ENCODE measurements around the gene EFCC1. TPM values are rescaled to one million over a fixed set of nuclear protein-coding genes. Genes with fewer than 3 reads are reported as not detected.

Gene EFCC1
- total RNA-seq, 1 experiment from 2014 or later, result 1.0 TPM

DNA sequence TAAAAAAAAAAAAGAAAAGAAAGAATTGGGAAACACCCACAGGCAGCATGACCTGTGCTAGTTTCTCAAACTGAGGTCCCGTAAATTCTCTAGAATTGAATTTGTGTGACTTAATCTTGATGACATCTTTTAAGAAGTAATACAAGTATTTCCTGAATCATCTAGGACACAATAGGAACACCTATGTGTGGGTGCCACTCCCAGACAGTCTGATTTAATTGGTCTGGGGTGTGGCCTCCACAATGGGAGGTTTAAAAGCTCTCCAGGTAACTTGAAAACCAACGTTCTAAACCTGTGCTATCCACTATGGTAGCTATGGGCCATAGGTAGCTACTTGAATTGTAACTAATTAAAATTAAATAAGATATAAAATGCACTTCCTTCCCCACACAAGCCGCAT is 35.3 kb upstream of the EFCC1 start:
- ChIA-PET POLR2A (interaction anchor here (0.5 kb wide), 1 partner anchor 431 kb away, joined by 3 read pairs; no protein-coding TSS in a partner anchor), RAD21 (ENCODE audit: low non-redundant PET in 1 of 2, low total read pairs in 2 of 2, uncharacterized antibody in 2 of 2, unreplicated experiment in 2 of 2) (no interaction called here), CTCF (no interaction called here)
- ATAC-seq (no peak), DNase-seq (ENCODE audit: low read depth, low spot score) (no peak)
- Histone ChIP-seq H3K27ac (ENCODE audit: low read depth, low read length) (no peak overlapping the region), H3K79me2 (ENCODE audit: insufficient read depth, low read length) (no peaks in the 10 kb centered on the region), H3K27me3 (ENCODE audit: insufficient read depth, low read length) (no peaks in the 10 kb centered on the region), H2AFZ (ENCODE audit: low read depth, low read length, poor library complexity, severe bottlenecking) (no peak overlapping the region), H3K36me3 (ENCODE audit: control insufficient read depth in 1 of 2, insufficient read depth in 2 of 2, low read length in 2 of 2) (no peaks in the 10 kb centered on the region), H3K4me1 (ENCODE audit: control insufficient read depth in 1 of 2, insufficient read depth in 2 of 2, low read length in 2 of 2) (0 out of 4 replicates have a peak, but pooled peaks cover 0 to 3% of the 10 kb centered on the region in 2 experiments), H3K4me3 (replicated peaks in 1 of 2; ENCODE audit: low read depth in 1 of 2, low read length in 2 of 2) (no peak overlapping the region), H3K9ac (ENCODE audit: low read length) (no peak overlapping the region), H3K9me2 (ENCODE audit: insufficient read depth) (no peaks in the 10 kb centered on the region), H3K9me3 (ENCODE audit: control insufficient read depth in 1 of 2, insufficient read depth in 1 of 2, low read depth in 1 of 2, low read length in 2 of 2) (no peaks in the 10 kb centered on the region), H3K4me2 (ENCODE audit: low read length) (no peak overlapping the region), H4K20me1 (ENCODE audit: insufficient read depth) (no peaks in the 10 kb centered on the region)
- no TSS peak for BruUV-seq (replicated peaks)
- TF ChIP-seq, protein P1, sequence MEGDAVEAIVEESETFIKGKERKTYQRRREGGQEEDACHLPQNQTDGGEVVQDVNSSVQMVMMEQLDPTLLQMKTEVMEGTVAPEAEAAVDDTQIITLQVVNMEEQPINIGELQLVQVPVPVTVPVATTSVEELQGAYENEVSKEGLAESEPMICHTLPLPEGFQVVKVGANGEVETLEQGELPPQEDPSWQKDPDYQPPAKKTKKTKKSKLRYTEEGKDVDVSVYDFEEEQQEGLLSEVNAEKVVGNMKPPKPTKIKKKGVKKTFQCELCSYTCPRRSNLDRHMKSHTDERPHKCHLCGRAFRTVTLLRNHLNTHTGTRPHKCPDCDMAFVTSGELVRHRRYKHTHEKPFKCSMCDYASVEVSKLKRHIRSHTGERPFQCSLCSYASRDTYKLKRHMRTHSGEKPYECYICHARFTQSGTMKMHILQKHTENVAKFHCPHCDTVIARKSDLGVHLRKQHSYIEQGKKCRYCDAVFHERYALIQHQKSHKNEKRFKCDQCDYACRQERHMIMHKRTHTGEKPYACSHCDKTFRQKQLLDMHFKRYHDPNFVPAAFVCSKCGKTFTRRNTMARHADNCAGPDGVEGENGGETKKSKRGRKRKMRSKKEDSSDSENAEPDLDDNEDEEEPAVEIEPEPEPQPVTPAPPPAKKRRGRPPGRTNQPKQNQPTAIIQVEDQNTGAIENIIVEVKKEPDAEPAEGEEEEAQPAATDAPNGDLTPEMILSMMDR (IDR thresholded peaks at IDR 0.05 in 2 of 3, conservative IDR thresholded peaks at IDR 0.05 in 1 of 3; ENCODE audit: borderline replicate concordance in 1 of 3, insufficient read depth in 1 of 3, low read depth in 2 of 3, low read length in 2 of 3), result no peak
- TF ChIP-seq CBX3 (IDR thresholded peaks at IDR 0.05; ENCODE audit: low read depth), result no peak
- TF ChIP-seq EGR1 (IDR thresholded peaks at IDR 0.05; ENCODE audit: low read depth), result no peak
- no peak for TF ChIP-seq POLR2AphosphoS5 (IDR thresholded peaks at IDR 0.05; ENCODE audit: low read depth, low read length)
- no peak for TF ChIP-seq SIN3A (IDR thresholded peaks at IDR 0.05; ENCODE audit: low read depth)
- TF ChIP-seq, protein P2, sequence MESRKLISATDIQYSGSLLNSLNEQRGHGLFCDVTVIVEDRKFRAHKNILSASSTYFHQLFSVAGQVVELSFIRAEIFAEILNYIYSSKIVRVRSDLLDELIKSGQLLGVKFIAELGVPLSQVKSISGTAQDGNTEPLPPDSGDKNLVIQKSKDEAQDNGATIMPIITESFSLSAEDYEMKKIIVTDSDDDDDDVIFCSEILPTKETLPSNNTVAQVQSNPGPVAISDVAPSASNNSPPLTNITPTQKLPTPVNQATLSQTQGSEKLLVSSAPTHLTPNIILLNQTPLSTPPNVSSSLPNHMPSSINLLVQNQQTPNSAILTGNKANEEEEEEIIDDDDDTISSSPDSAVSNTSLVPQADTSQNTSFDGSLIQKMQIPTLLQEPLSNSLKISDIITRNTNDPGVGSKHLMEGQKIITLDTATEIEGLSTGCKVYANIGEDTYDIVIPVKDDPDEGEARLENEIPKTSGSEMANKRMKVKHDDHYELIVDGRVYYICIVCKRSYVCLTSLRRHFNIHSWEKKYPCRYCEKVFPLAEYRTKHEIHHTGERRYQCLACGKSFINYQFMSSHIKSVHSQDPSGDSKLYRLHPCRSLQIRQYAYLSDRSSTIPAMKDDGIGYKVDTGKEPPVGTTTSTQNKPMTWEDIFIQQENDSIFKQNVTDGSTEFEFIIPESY (IDR thresholded peaks at IDR 0.05; ENCODE audit: extremely low read depth, insufficient replicate concordance, low read length), result no peak
- no peak for TF ChIP-seq ELF1 (IDR thresholded peaks at IDR 0.05; ENCODE audit: borderline replicate concordance, low read depth)
- TF ChIP-seq, protein P3, sequence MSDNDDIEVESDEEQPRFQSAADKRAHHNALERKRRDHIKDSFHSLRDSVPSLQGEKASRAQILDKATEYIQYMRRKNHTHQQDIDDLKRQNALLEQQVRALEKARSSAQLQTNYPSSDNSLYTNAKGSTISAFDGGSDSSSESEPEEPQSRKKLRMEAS (IDR thresholded peaks at IDR 0.05), result no peak
- no peak for TF ChIP-seq YY1 (IDR thresholded peaks at IDR 0.05; ENCODE audit: extremely low read depth, insufficient replicate concordance, low read depth, low read length)
- no peak for TF ChIP-seq RAD21 (IDR thresholded peaks at IDR 0.05; ENCODE audit: low read depth)
- no peak for TF ChIP-seq TCF7L2 (IDR thresholded peaks at IDR 0.05; ENCODE audit: borderline replicate concordance, extremely low read depth, insufficient read depth, insufficient read length)
- no peak for TF ChIP-seq SP1 (IDR thresholded peaks at IDR 0.05; ENCODE audit: low read depth)
- TF ChIP-seq, protein P4, sequence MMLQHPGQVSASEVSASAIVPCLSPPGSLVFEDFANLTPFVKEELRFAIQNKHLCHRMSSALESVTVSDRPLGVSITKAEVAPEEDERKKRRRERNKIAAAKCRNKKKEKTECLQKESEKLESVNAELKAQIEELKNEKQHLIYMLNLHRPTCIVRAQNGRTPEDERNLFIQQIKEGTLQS (IDR thresholded peaks at IDR 0.05), result no peak
- TF ChIP-seq EZH2 (IDR thresholded peaks at IDR 0.05), result no peak
- no peak for TF ChIP-seq ZNF274 (IDR thresholded peaks at IDR 0.05; ENCODE audit: low read depth, low read length)
- no peak for TF ChIP-seq CEBPB (IDR thresholded peaks at IDR 0.05; ENCODE audit: low read depth)
- TF ChIP-seq SRF (IDR thresholded peaks at IDR 0.05; ENCODE audit: low read depth), result no peak
- TF ChIP-seq JUND (IDR thresholded peaks at IDR 0.05), result no peak
- intact Hi-C loops (cut with micrococcal nuclease), result no loop called here
